ENCODE measurements around the gene LRPAP1.

- no peak for TF ChIP-seq CTCF (IDR thresholded peaks at IDR 0.05)
- TF ChIP-seq POLR2A (IDR thresholded peaks at IDR 0.05), result no peak
Measured at GRCh38 chr4:3491681-3492405, 40.4 kb downstream of the LRPAP1 start.

All from uterus (tissue), 2 donors.